Duodenal mucosa (tissue), 2 donors: Measurements from ENCODE around the gene RPGRIP1.

Experiments
- H3K27ac ChIP-seq: one replicate; pipeline ENCODE4 v1.7.0; 2013; ENCODE audit warnings: low read depth, low read length
- H3K27me3 ChIP-seq, 2 donors: one replicate each; pipeline ENCODE4 v1.7.0; 2013; ENCODE audit warnings: low read length in 2 of 2, control low read depth in 1 of 2; ENCODE audit not compliant: insufficient read depth in 2 of 2, control insufficient read depth in 1 of 2
- H3K36me3 ChIP-seq, 2 donors: one replicate each; pipeline ENCODE4 v1.7.0; 2013; ENCODE audit warnings: low read length in 2 of 2, control low read depth in 1 of 2; ENCODE audit not compliant: insufficient read depth in 2 of 2, control insufficient read depth in 1 of 2
- H3K4me1 ChIP-seq, 2 donors: one replicate each; pipeline ENCODE4 v1.7.0; 2013; ENCODE audit warnings: low read length in 2 of 2, control low read depth in 1 of 2; ENCODE audit not compliant: insufficient read depth in 2 of 2, control insufficient read depth in 1 of 2
- H3K4me3 ChIP-seq, 2 donors: one replicate each; pipeline ENCODE4 v1.7.0; 2013; ENCODE audit warnings: low read length in 2 of 2, low read depth in 1 of 2
- H3K9ac ChIP-seq, 2 donors: one replicate each; pipeline ENCODE4 v1.7.0; 2013; ENCODE audit warnings: low read length in 2 of 2, low read depth in 1 of 2
- H3K9me3 ChIP-seq, 2 donors: one replicate each; pipeline ENCODE4 v1.7.0; 2013; ENCODE audit warnings: low read length in 2 of 2, control low read depth in 1 of 2; ENCODE audit not compliant: control insufficient read depth in 1 of 2

The RPGRIP1 gene

DNA sequence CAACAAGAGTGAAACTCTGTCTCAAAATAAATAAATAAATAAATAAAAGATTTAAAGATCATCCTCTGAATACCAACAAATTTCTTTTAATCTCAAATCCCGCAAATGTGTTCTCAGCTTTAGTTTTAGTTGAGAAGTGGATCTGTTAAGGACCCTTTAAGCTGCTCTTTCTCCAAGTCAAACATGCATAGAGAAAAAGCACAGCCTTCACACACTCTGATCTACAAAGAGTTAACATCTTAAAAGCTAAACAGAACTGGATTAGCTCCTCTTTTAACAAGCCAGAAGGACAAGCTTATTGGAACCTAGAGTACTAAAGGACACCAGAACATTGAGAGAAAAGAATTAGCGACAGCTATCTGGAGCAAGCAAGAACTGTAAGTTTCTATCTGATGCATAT is at the start of gene RPGRIP1:
TSS of gene RPGRIP1 (plus strand) at position 301 of the 400 bp plus-strand sequence. CDS start 7,894 bp downstream, outside the sequence.
- H3K4me1 ChIP-seq: no peaks in the 10 kb centered on the region
- no peaks in the 10 kb centered on the region for H3K9me3 ChIP-seq
- no peaks in the 10 kb centered on the region for H3K36me3 ChIP-seq
- no peak within 1 kb of the TSS for H3K9ac ChIP-seq
- H3K27ac ChIP-seq: no peak within 1 kb of the TSS
- no peaks in the 10 kb centered on the region for H3K27me3 ChIP-seq
- no peak within 1 kb of the TSS for H3K4me3 ChIP-seq

DNA sequence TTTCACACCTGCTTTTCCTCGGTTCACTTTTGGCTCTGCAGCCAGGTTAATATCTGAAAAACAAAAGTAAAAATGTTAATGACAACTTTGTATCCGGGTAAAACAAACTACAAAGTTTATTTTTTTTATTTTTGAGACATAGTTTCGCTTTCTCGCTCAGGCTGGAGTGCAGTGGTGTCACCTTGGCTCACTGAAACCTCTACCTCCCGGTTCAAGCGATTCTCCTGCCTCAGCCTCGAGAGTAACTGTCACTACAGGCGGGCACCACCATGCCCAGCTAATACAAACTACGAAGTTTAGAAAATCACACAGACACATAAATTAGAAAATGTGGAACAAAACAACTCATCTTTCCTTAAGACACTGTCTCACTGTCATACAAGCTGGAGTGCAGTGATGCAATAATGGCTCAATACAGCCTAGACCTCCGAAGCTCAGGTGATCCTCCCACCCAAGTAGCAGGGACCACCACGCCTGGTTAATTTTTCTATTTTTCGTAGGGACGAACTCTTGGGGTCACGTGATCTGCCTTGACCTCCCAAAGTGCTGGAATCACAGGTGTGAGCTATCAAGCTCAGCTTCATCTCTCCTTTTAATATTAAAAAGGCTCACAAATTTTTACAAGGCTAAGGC is 48.7 kb upstream of the RPGRIP1 start:
- H3K9me3 ChIP-seq: no peaks in the 10 kb centered on the region
- H3K36me3 ChIP-seq: peaks cover 45 to 79% of the 10 kb centered on the region in 2 donors
- no peaks in the 10 kb centered on the region for H3K27me3 ChIP-seq
- no peak overlapping the region for H3K9ac ChIP-seq
- no peak overlapping the region for H3K27ac ChIP-seq
- peaks cover 0 to 22% of the 10 kb centered on the region in 2 donors for H3K4me1 ChIP-seq
- no peak overlapping the region for H3K4me3 ChIP-seq

- no peak overlapping the region for H3K4me3 ChIP-seq
- no peaks in the 10 kb centered on the region for H3K27me3 ChIP-seq
- H3K4me1 ChIP-seq: peaks cover 5 to 22% of the 10 kb centered on the region in 2 donors
- H3K27ac ChIP-seq: no peak overlapping the region
- peaks cover 30 to 68% of the 10 kb centered on the region in 2 donors for H3K36me3 ChIP-seq
- no peak overlapping the region for H3K9ac ChIP-seq
- no peaks in the 10 kb centered on the region for H3K9me3 ChIP-seq
These were observed 46.3 kb upstream of the RPGRIP1 start for GRCh38 chr14:21233457-21234076.

- no peaks in the 10 kb centered on the region for H3K9me3 ChIP-seq
- H3K27ac ChIP-seq: no peak overlapping the region
- peaks cover 30 to 70% of the 10 kb centered on the region in 2 donors for H3K36me3 ChIP-seq
- H3K4me3 ChIP-seq: no peak overlapping the region
- peaks cover 5 to 22% of the 10 kb centered on the region in 2 donors for H3K4me1 ChIP-seq
- H3K27me3 ChIP-seq: no peaks in the 10 kb centered on the region
- no peak overlapping the region for H3K9ac ChIP-seq
These were observed 45.8 kb upstream of the RPGRIP1 start for GRCh38 chr14:21234112-21234511.

DNA sequence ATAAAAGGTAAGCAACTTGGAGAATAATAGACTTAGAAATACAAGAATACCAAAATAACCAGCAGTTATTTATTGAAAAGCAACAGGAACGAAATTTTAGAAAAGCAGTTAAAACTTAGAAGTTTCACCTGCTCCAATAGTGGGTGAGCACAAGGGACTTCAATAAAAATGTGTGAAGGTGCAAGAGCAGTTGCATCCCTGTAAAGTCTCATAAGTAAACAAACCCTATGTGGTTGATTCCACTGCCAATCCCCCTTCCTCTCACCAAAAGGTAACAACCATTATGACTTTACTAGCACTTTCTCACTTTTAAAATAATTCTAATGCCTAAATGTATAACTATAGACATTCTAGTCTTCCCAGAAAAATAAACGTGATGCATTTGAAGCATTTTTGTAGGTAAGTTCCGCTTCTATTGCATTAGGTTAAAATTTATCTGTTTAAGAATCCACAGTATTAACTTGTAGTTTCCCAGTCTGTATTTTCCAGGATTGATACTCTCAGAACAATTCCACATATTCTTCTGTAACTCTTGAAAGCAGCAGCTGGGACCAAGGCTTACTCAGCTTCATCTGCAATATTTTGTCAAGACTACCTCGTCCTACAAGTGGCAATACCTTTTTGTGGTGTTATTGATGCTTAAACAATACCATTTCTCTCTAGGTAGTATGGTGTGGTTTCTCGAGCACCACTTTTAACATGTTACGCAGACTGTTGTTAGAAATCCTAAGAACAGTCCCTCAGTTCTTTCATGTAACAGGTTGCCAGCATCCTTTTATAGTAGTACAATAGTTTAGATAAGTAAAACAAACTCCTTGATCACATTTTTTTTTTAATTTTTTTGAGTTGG is 42.7 kb upstream of the RPGRIP1 start:
- H3K27me3 ChIP-seq: no peaks in the 10 kb centered on the region
- H3K9me3 ChIP-seq: no peaks in the 10 kb centered on the region
- H3K4me3 ChIP-seq: no peak overlapping the region
- no peak overlapping the region for H3K27ac ChIP-seq
- peaks cover 5 to 22% of the 10 kb centered on the region in 2 donors for H3K4me1 ChIP-seq
- no peak overlapping the region for H3K9ac ChIP-seq
- peaks cover 12 to 59% of the 10 kb centered on the region in 2 donors for H3K36me3 ChIP-seq

GRCh38 chr14:21238823-21239518 is 40.9 kb upstream of the RPGRIP1 start:
- Histone ChIP-seq H3K9ac (no peak overlapping the region), H3K4me1 (peaks cover 5 to 12% of the 10 kb centered on the region in 2 donors), H3K4me3 (no peak overlapping the region), H3K27ac (no peak overlapping the region), H3K27me3 (no peaks in the 10 kb centered on the region), H3K36me3 (peaks cover 9 to 56% of the 10 kb centered on the region in 2 donors), H3K9me3 (no peaks in the 10 kb centered on the region)

- H3K9ac ChIP-seq: no peak overlapping the region
- no peaks in the 10 kb centered on the region for H3K9me3 ChIP-seq
- no peaks in the 10 kb centered on the region for H3K27me3 ChIP-seq
- no peak overlapping the region for H3K4me3 ChIP-seq
- H3K27ac ChIP-seq: no peak overlapping the region
- H3K36me3 ChIP-seq: peaks cover 14 to 67% of the 10 kb centered on the region in 2 donors
- H3K4me1 ChIP-seq: peaks cover 5 to 6% of the 10 kb centered on the region in 2 donors
These were observed 39.5 kb upstream of the RPGRIP1 start for GRCh38 chr14:21240417-21240816.

DNA sequence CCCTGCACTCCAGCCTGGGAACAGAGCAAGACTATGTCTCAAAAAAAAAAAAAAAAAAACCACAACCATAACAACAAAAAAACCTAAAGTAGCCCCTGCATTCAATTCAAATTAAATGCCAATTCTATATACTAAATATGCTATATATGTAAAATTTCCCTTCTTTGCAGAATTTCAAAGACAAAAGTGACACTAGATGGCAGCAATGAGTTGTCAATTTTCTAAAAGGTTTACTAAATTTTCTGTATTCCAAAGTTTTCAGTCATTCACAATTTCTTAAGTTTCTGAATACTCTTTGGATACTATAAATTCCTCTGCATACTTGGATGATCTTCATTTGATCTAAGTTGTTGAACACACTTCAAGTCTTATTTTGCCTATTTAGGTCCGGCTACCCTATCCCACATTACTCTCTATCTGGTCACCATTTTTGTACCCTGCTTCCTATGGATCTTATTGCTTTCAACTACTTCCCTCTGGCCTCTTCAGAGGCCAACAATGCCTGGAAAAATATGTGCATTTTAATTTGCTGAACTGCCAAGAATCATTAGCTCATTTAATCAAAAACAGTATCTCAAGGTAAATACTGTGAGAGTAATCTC is 38.6 kb upstream of the RPGRIP1 start:
- Histone ChIP-seq H3K36me3 (peaks cover 11 to 66% of the 10 kb centered on the region in 2 donors), H3K9ac (no peak overlapping the region), H3K27ac (no peak overlapping the region), H3K9me3 (no peaks in the 10 kb centered on the region), H3K27me3 (no peaks in the 10 kb centered on the region), H3K4me3 (no peak overlapping the region), H3K4me1 (peaks cover 0 to 5% of the 10 kb centered on the region in 2 donors)

DNA sequence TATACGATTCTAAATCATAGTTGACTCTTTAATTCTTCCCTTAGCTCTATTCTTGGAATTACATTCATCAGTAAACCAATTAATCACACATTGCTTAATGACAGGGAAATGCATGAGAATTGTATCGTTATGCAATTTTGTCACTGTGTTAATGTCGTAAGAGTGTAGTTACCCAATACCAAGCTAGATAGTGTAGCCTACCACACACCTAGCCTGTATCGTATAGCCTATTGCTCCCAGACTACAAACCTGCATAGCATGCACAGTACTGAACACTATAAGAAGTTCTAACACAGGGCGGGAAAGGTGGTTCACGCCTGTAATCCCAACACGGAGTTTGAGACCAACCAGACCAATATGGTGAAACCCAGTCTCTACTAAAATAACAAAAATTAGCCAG is 35.3 kb upstream of the RPGRIP1 start:
- Histone ChIP-seq H3K4me1 (peaks cover 4 to 6% of the 10 kb centered on the region in 2 donors), H3K36me3 (peaks cover 21 to 60% of the 10 kb centered on the region in 2 donors), H3K4me3 (no peak overlapping the region), H3K9ac (no peak overlapping the region), H3K27me3 (no peaks in the 10 kb centered on the region), H3K9me3 (no peaks in the 10 kb centered on the region), H3K27ac (no peak overlapping the region)
